Hematopoietic multipotent progenitor cell (in vitro differentiated cells): ENCODE measurements around the gene WDR45B. TPM values are rescaled to one million over a fixed set of nuclear protein-coding genes. Genes with fewer than 3 reads are reported as not detected.
"Not testable (repeated sequence)": the region's sequence is repeated elsewhere in the genome, so short reads cannot be mapped to it uniquely, and the experiment has no call there.

Experiments used
- DNase-seq, 3 donors: peaks; one replicate each; pipeline ENCODE4 v3.0.0-alpha.2; 2011 to 2015; ENCODE audit warnings: low read depth in 2 of 3, low spot score in 2 of 3
- total RNA-seq: library from RNA; depleted of rRNA; stranded (reverse); fragments of >200 nt; gene quantifications from one replicate; pipeline ENCODE4 v1.2.3, GENCODE V29; 2012

The WDR45B gene
- total RNA-seq, 1 donor, result 44.7 TPM

- DNase-seq, result no peak
Measured at GRCh38 chr17:82658796-82659452, 10.7 kb upstream of the WDR45B start.

- DNase-seq, result no peak
Measured at GRCh38 chr17:82658331-82658730, 10.1 kb upstream of the WDR45B start.

GRCh38 chr17:82657926-82658325 lies 9.7 kb upstream of the WDR45B start:
- no peak for DNase-seq

GRCh38 chr17:82656266-82656665 lies 8.0 kb upstream of the WDR45B start:
- DNase-seq, result no peak

- DNase-seq, result no peak
Measured at GRCh38 chr17:82655523-82655922, 7.3 kb upstream of the WDR45B start.

- DNase-seq, result peak in 1 of 3 donors; percentile 50
Measured at GRCh38 chr17:82655038-82655479, 6.8 kb upstream of the WDR45B start.

GRCh38 chr17:82654611-82655010 lies 6.4 kb upstream of the WDR45B start:
- not testable (repeated sequence) for DNase-seq

GRCh38 chr17:82653651-82654528 lies 5.6 kb upstream of the WDR45B start:
- no peak for DNase-seq

GRCh38 chr17:82650723-82651122 lies 2.5 kb upstream of the WDR45B start:
- no peak for DNase-seq

- DNase-seq, result no peak
Measured at GRCh38 chr17:82649501-82650261, 1.4 kb upstream of the WDR45B start.

GRCh38 chr17:82648742-82649331 lies 593 bp upstream of the WDR45B start:
- peak; percentile 26 to 48 (median 30) for DNase-seq

- peak in 2 of 3 donors; percentile 46 to 50 for DNase-seq
Measured at GRCh38 chr17:82647593-82648164, 565 bp downstream of the WDR45B start.

GRCh38 chr17:82645516-82645915 lies 2.7 kb downstream of the WDR45B start:
- no peak for DNase-seq

- DNase-seq, result no peak
Measured at GRCh38 chr17:82644148-82644547, 4.1 kb downstream of the WDR45B start.

GRCh38 chr17:82642022-82642421 lies 6.2 kb downstream of the WDR45B start:
- no peak for DNase-seq

- peak in 2 of 3 donors; percentile 53 to 76 for DNase-seq
Measured at GRCh38 chr17:82640036-82640435, 8.2 kb downstream of the WDR45B start.

GRCh38 chr17:82639628-82640027 lies 8.6 kb downstream of the WDR45B start:
- DNase-seq, result no peak

GRCh38 chr17:82638183-82638773 lies 10.0 kb downstream of the WDR45B start:
- DNase-seq, result no peak

- no peak for DNase-seq
Measured at GRCh38 chr17:82636626-82637598, 11.3 kb downstream of the WDR45B start.
